ENCODE data around the gene CHMP1A. TPM values are rescaled to one million over a fixed set of nuclear protein-coding genes. Genes with fewer than 3 reads are reported as not detected.

CHMP1A gene
- total and polyA plus RNA-seq, 10 donors, result 44.4 to 96.2 (median 76.5) TPM

DNA sequence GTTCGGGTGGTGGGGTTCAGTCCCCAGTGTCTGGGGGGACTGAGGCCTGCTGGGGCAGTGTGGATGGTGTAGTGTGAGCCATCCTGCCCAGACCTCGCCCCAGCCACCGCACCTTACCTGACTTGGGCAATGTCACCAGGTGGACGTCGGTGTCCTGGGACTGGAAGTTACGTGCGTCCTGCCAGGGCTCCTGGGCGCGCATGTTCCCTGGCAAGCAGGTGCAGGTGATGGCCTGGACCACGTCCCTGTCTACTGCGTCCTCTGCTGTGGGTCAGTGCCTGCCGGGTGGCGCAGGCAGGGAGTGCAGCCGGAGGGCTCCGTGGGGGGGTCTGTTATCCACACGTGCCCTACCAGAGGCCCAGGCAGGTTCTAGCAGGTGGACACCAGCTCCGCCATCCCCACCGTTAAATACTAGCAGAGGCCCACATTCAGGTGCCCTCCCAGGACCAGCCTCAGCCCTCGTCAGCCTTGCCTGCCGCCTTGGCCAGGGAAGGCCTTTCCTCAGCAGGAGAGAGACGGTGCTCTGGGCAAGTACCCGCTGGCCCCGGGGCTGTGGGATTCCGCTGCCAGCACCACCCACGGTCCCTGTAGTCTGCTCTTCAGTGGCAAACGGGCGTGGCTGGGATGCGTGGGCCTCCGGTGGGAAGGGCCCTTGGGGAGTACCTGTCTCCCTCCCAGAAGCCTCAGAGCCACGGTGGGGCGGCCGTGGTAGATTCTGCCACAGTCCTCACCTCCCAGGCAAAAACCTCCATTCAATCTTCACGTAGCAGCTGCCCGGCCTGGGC lies 52.1 kb downstream of the CHMP1A start:
- Histone ChIP-seq H3K27ac (no peak overlapping the region), H3K4me1 (peaks cover 0 to 15% (median 14%) of the 10 kb centered on the region in 6 donors), H3K4me3 (no peak overlapping the region), H3K27me3 (replicated peaks in 1 of 7) (peaks cover 0 to 26% (median 6%) of the 10 kb centered on the region in 7 donors), H3K36me3 (no peaks in the 10 kb centered on the region), H3K9me3 (no peaks in the 10 kb centered on the region)
- TF ChIP-seq POLR2A (IDR thresholded peaks at IDR 0.05) (no peak), POLR2AphosphoS5 (IDR thresholded peaks at IDR 0.05) (no peak)
- TF ChIP-seq, protein P1, sequence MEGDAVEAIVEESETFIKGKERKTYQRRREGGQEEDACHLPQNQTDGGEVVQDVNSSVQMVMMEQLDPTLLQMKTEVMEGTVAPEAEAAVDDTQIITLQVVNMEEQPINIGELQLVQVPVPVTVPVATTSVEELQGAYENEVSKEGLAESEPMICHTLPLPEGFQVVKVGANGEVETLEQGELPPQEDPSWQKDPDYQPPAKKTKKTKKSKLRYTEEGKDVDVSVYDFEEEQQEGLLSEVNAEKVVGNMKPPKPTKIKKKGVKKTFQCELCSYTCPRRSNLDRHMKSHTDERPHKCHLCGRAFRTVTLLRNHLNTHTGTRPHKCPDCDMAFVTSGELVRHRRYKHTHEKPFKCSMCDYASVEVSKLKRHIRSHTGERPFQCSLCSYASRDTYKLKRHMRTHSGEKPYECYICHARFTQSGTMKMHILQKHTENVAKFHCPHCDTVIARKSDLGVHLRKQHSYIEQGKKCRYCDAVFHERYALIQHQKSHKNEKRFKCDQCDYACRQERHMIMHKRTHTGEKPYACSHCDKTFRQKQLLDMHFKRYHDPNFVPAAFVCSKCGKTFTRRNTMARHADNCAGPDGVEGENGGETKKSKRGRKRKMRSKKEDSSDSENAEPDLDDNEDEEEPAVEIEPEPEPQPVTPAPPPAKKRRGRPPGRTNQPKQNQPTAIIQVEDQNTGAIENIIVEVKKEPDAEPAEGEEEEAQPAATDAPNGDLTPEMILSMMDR (IDR thresholded peaks at IDR 0.05 in 8 of 11, conservative IDR thresholded peaks at IDR 0.05 in 3 of 11), result no peak
- 88 to 97% (median 91%) methylated on average over 14 to 34 of the region's 34 CpGs for WGBS, 5 donors
- intact Hi-C loops (cut with DNase I; ENCODE audit: low total_unique reads), result no loop called here
- DNase-seq, result no peak

DNA sequence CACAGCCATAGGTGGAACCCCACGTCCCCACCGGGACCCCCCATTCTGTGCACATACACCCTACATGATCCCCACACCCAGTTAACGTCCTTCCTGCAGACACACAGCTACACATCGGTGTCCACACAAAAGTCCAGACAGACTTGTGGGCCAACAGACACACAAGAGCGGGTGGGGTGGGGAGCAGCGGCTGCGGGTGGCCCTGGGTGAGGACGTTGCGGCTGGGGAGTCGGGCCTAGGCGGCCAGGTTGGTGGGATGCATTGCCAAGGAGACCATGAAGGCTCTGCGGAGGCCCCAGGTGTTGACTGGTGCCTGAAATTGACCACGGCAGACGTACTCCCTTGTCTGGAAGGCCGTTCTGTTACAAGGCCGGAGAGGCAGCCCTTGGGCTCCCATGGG lies 52.7 kb downstream of the CHMP1A start:
- Histone ChIP-seq H3K4me3 (no peak overlapping the region), H3K27me3 (replicated peaks in 1 of 7) (peaks cover 0 to 26% (median 6%) of the 10 kb centered on the region in 7 donors), H3K36me3 (no peaks in the 10 kb centered on the region), H3K27ac (no peak overlapping the region), H3K9me3 (no peaks in the 10 kb centered on the region), H3K4me1 (peaks cover 0 to 15% (median 14%) of the 10 kb centered on the region in 6 donors)
- intact Hi-C loops (cut with DNase I; ENCODE audit: low total_unique reads), result no loop called here
- WGBS, 5 donors, result 80 to 90% (median 89%) methylated on average over 4 to 16 of the region's 16 CpGs
- no peak for TF ChIP-seq POLR2AphosphoS5 (IDR thresholded peaks at IDR 0.05)
- TF ChIP-seq, protein P1 (IDR thresholded peaks at IDR 0.05 in 8 of 11, conservative IDR thresholded peaks at IDR 0.05 in 3 of 11), result no peak
- TF ChIP-seq POLR2A (IDR thresholded peaks at IDR 0.05), result no peak
- no peak for DNase-seq

DNA sequence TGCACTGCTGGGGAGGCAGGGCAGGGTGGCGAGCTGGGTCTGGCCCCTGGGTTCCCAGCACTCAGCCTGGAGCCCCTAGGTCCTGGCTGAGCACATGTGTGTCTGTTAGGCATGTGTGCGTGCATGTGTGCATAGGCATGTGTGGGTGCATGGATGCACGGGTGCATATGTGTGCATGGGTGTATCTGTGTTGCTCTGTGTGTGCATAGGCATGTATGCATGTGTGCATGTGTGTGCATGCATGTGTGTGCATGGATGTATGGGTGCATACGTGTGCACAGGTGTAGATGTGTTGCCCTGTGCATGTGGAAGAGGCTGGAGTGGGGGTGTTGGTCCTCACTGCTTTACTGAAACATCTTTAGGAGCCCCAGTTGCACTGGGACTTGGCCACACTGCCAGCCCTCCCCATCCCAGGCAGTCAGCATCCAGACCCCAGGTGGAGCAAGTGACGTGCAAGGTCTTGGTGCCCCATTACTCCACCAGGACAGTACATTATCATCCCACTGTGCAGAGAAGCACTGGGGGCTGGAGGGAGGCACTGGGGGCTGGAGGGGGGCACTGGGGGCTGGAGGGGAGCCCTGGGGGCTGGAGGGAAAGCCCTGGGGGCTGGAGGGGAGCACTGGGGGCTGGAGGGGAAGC lies 54.4 kb downstream of the CHMP1A start:
- Histone ChIP-seq H3K9me3 (no peaks in the 10 kb centered on the region), H3K4me3 (peak overlapping the region in 1 of 8 donors; percentile 29), H3K27ac (no peak overlapping the region), H3K36me3 (no peaks in the 10 kb centered on the region), H3K4me1 (peaks cover 0 to 15% (median 14%) of the 10 kb centered on the region in 6 donors), H3K27me3 (replicated peaks in 1 of 7) (peaks cover 0 to 26% (median 6%) of the 10 kb centered on the region in 7 donors)
- TF ChIP-seq POLR2AphosphoS5 (IDR thresholded peaks at IDR 0.05) (no peak), POLR2A (IDR thresholded peaks at IDR 0.05) (no peak)
- TF ChIP-seq, protein P1 (IDR thresholded peaks at IDR 0.05 in 8 of 11, conservative IDR thresholded peaks at IDR 0.05 in 3 of 11), result no peak
- no peak for DNase-seq
- 46 to 79% (median 60%) methylated on average over 4 to 5 of the region's 5 CpGs for WGBS, 5 donors
- intact Hi-C loops (cut with DNase I; ENCODE audit: low total_unique reads), result no loop called here
